HUDEP-2 (cell line): ENCODE measurements around the gene DLGAP1.
A peak's percentile ranks its signal among the peaks of the same experiment; 100 is the strongest.

ENCODE experiments used
- DNase-seq, 76 experiments: peaks; one replicate each; lab custom pipeline; 2025; ENCODE audit not compliant: unreplicated experiment in 76 of 76; lab: John Stamatoyannopoulos, UW

DLGAP1 gene

DNA sequence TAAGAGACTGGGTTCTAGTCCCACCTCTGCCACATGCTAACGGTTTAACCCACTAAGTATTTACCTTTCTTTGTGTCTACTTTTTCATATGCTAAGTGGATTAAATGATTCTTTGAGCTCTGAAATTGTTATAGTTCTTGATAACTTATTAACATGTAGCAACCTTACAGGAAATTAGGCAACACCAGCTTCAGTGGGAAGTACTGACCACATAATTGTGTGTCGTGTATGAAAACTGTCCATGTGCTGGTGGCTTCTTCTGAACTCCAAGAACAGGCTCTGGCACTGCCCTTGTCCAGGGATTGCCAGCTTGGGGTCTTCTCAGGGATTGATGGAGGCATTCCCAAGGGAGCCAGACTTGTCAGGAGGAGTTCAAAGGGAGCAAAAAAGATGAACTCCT is 577.4 kb downstream of the DLGAP1 start:
- no peak for DNase-seq

GRCh38 chr18:3875961-3876360 is 579.1 kb downstream of the DLGAP1 start:
- DNase-seq: no peak

DNA sequence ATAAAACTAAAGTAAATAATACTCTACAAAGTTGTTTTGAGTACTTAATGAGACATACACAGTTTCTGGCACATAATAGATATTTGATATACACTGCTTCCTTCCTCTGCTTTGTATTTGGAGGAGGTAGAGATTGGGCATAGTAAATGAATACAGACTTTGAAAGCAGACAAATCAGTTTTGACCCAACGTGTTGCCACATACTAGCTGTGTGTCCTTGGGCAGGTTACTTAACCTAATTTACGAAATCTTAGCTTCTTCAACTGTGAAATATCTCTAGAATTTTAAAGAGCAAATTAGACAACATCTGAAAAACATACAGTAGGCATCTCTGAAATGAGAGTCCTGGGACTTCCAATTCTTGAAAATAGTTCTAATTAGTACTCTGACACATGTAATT is 579.7 kb downstream of the DLGAP1 start:
- DNase-seq: no peak

DNA sequence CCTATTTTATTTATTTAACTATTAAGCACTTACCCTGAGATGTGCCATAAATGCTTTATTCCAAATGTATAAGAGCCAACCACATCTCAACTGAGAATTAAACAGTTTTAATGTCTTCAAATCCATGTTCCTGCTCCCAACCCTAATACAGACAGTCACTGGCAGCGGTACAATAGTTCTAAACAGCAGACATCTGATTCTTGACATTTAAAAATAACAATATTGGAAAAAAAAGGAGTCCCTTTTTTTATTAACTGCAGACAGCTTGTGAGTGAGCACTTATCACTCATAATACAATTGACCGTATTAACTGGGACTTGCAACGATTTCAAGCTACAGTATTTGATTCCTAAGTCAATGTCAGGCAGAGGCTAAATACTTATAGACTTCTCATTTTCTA is 580.5 kb downstream of the DLGAP1 start:
- no peak for DNase-seq

- no peak for DNase-seq
These were observed 581.0 kb downstream of the DLGAP1 start for GRCh38 chr18:3874125-3874524.

GRCh38 chr18:3873698-3874097 is 581.4 kb downstream of the DLGAP1 start:
- no peak for DNase-seq

DNA sequence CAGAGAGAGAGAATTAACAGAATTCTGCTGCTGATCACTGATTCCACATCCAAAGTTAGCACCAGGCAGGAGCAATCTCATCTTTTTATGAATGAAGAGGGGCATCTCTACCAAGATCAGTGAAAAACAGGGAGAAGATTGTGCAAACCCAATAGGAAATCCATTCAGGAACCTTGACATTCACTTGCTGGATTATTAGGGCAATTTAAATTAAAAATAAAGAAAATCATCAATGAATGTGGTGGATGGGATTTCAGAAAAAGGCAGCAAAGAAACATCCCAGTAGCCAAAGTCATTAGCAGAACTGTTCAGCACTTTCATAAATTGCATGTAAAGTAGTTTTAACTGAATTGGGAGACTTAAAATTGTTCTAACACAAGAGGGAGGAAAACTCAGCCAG is 581.9 kb downstream of the DLGAP1 start:
- DNase-seq: no peak

- DNase-seq: no peak
These were observed 582.5 kb downstream of the DLGAP1 start for GRCh38 chr18:3872641-3873040.

GRCh38 chr18:3871687-3872086 is 583.4 kb downstream of the DLGAP1 start:
- no peak for DNase-seq

GRCh38 chr18:3870914-3871313 is 584.2 kb downstream of the DLGAP1 start:
- no peak for DNase-seq

DNA sequence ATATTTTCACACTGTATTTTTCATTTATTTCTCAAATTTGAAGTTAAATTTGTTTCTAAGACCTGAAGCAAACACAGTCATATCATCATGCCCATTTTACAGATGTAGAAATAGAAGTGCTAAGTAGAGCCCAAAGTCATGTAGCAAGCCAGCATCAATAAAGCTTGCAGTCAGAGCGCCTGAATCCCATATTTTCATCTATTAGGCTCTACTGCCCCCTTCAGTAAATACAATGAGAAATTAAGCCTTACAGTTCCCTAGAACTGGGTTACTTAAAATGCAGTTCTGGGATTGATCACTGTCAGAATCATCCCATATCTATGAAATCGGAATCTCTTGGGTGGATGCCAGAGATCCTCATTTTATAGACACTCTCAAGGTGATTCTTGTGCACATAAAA is 585.3 kb downstream of the DLGAP1 start:
- DNase-seq: peak in 6 of 76 experiments; percentile 1 to 35 (median 26)

- DNase-seq: no peak
These were observed 587.2 kb downstream of the DLGAP1 start for GRCh38 chr18:3867864-3868311.

GRCh38 chr18:3867236-3867635 is 587.9 kb downstream of the DLGAP1 start:
- DNase-seq: no peak

DNA sequence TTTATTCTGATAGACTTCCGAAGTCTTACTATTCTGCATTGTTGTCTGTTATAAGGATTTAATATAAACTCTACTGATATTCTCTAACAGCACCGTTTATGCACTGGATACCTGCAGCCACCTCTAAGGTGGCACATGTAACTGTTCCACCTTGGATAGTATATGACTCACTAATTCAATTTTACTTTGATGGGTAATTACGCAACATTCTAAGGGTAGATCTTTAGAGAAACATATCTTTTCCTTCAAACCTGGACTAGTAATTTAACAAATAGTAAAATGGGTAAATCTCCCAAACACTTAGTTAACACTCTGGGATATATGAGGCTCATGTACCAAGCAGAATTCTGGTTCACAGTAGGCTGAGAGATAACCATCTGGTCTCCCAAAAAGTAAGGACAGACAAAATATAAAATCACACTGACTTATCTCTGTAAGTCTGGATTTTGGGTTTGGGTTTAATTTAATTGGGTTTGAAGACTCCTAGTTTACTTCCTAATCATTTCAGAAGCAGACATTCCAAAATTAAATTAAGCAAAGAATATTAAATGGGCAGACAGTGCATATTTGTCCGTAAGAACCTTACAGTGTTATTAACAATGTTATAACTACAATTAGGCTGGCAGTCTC is 590.3 kb downstream of the DLGAP1 start:
- no peak for DNase-seq

DNA sequence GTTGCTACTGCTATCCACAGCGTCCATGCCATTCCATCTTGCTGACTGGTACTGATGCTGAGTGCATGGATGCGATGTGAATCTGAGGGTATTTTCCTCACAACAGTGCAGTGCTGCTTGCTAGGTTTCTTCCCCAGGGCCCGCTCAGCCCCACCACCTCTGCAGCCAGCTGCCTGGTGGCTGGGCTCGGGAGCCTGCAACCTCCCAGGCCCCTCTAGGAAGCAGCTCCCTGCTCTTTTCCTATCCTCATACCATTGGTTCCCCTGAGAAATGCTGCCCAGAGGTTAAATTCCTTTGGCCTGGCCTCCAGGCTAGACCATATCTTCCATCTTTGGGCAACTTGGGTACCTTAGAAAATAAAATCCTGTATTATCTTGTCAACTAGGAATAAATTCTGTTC is 591.5 kb downstream of the DLGAP1 start:
- no peak for DNase-seq

GRCh38 chr18:3863006-3863405 is 592.1 kb downstream of the DLGAP1 start:
- DNase-seq: no peak

- no peak for DNase-seq
These were observed 593.6 kb downstream of the DLGAP1 start for GRCh38 chr18:3861495-3861894.

GRCh38 chr18:3857544-3857943 is 597.6 kb downstream of the DLGAP1 start:
- no peak for DNase-seq

- DNase-seq: no peak
These were observed 599.1 kb downstream of the DLGAP1 start for GRCh38 chr18:3855966-3856365.

DNA sequence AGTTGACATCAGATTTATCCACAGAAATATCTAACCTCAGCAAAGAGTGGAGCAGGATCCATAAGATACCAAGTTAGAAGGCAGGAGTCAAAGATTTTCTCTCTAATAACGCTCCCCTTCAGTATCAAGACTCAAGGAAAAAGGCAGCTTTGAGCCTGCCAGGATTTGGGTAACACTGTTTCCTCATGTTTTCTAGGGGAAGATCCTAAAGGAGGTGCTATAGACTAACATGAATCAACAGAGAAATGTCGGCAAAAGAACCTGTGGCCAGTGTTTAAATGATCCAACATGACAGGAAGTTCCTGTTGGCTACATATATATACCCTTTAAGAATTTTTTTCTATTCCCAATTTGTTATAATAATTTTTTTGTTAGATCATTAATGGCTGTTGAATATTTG is 602.8 kb downstream of the DLGAP1 start:
- no peak for DNase-seq

- DNase-seq: no peak
These were observed 603.9 kb downstream of the DLGAP1 start for GRCh38 chr18:3851159-3851558.

GRCh38 chr18:3848316-3848715 is 606.8 kb downstream of the DLGAP1 start:
- DNase-seq: no peak

- DNase-seq: no peak
These were observed 609.9 kb downstream of the DLGAP1 start for GRCh38 chr18:3845161-3845560.
